Activated CD4-positive, alpha-beta T cell treated with anti-CD3 and anti-CD28 coated beads, Interleukin-2, amount 50 U/mL, for 16 hours (primary cell): ENCODE data around the gene PCBP3.
"Not testable (repeated sequence)": the region's sequence is repeated elsewhere in the genome, so short reads cannot be mapped to it uniquely, and the experiment has no call there.

Experiments
- DNase-seq: peaks from one replicate; pipeline ENCODE4 v3.0.0-alpha.2; 2020

The PCBP3 gene

GRCh38 chr21:45698493-45699184 lies 55.1 kb downstream of the PCBP3 start:
- DNase-seq: peak; percentile 7

- peak; percentile 6 for DNase-seq
Observed at GRCh38 chr21:45699251-45699942, 55.9 kb downstream of the PCBP3 start.

GRCh38 chr21:45699966-45700365 lies 56.4 kb downstream of the PCBP3 start:
- no peak for DNase-seq

- no peak for DNase-seq
Observed at GRCh38 chr21:45700461-45700860, 56.9 kb downstream of the PCBP3 start.

DNA sequence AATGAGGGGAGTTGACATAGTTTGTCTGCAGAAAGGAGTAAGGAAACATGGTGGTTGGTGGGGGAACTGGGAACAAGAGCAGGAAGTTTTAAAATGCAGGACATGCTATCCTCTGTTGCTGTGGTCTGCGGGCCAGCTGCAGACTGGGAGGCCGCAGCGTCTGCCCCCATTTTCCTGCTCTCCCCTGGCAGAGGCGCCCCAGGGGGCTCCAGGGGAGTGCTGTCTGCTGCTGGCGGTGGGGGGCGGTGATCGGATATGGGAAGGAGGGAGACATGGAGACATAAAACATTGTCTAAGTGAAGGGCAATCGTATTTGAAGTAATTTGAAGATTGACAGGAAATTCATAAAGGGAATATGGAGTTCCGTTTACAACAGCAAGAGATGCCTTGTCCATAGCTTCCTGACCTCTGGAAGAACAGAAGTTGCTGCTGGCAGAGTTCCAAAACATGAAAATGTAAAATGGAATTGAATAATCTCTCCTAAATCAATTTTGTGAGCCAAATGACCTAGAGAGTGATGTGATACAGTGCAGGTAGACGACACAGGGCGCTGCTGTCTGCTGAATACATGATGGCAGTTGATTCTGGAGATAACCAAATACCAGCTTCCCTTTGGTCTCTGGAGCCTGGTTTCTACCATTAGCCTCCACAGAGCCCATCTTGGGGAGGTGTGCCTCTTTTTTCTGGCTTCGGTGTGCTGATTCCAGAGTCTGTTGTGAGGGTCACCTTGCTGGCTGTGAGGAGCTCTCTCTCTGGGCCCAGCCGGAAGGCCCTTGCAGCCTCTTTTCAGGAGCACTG lies 61.0 kb downstream of the PCBP3 start:
- no peak for DNase-seq

DNA sequence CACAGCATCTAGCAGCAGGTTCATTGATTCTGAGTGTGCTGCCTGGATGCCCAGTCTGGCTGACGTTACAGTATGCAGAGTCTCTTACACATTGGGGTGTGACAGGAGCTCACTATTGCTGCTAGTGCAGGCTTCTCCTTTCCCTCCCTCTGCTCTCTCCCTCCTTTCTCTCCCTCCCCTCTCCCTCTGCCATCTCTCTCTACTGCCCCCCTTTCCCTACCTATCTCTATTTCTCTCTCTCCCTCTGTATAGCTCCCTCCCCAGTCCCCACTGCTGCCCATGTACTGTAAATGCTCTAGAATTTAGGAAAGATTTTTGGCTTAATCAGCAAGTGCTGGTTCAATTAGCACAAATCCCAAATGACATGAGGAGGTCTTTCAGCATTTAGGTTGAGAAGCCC lies 62.8 kb downstream of the PCBP3 start:
- no peak for DNase-seq

DNA sequence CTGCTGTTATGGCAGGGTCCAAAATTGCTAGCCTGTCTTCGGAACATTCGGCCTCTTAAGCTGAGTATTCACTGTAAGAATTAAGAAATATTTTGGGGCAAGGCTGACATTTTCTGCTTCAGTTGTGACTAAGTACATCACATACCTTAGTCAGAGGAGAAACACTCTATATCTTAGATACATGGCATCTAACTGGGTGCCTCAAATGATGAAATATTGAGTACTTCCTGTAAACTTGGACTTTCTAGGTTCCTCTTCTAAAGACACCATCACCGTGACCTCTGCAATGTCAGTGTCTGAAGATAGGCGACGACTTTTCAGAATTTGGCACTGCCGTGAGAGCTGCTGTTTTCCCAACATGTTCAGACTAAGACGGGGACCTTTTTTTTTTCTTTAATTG lies 65.6 kb downstream of the PCBP3 start:
- no peak for DNase-seq

DNA sequence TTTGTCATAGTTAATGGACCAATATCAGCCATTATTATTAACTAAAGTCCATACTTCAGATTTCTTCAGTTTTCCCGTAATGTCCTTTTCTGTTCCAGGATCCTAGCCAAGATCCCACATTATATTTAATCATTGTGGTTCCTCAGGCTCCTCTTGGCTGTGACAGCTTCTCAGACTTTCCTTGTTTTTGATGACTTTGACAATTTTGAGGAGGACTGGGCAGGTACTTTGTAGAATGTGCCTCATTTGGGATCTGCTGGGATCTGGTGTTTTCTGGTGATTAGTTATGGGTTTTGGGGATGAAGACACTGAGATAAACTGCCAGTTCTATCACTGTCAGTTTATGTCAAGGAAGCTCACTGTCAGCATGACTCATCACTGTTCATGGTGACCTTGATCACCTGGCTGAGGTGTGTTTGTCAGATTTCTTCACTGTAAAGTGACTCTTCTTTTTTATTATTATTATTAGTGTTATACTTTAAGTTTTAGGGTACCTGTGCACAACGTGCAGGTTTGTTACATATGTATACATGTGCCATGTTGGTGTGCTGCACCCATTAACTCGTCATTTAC lies 66.3 kb downstream of the PCBP3 start:
- no peak for DNase-seq

DNA sequence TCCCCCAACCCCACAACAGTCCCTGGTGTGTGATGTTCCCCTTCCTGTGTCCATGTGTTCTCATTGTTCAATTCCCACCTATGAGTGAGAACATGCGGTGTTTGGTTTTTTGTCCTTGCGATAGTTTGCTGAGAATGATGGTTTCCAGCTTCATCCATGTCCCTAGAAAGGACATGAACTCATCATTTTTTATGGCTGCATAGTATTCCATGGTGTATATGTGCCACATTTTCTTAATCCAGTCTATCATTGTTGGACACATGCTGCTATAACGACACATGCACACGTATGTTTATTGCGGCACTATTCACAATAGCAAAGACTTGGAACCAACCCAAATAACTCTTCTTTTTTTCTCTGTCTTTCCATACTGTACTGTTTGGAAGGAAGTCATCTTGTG lies 66.8 kb downstream of the PCBP3 start:
- DNase-seq: not testable (repeated sequence)

DNA sequence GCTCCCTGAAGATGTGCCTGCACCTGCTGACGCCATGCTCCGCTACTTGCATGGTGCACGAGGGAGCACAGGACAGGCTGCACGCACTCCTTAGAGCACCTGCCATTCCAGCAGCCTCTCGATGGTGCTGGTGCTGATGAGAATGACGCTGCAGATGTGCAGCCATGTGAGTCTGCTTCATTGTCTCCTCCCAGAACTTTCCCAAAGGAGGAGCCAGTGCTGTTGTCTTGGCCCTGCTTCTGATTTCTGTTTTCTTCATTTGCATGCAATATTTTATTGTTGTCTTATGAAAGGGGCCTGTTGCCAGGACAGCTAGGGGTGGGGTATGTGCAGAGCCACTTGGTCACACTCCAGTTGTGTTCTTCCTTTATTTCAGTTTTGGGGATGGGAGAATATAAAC lies 70.1 kb downstream of the PCBP3 start:
- DNase-seq: no peak

DNA sequence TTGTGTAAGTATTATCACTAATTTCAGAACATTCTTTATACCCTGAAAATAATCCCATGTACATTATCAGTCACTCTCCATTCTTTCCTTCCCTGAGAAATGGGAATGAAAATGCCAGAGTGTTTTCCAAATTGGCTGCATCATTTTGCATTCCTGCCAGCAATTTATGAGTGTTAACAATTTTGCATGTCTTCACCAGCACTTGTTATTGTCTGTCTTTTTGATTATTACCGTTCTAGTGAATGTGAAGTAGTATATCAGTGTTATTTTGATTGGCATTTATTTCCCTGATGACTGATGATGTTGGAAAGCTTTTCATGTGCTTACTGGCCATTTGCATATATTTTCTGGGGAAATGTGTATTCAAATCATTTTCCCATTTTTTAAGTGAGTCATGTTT lies 71.9 kb downstream of the PCBP3 start:
- no peak for DNase-seq

DNA sequence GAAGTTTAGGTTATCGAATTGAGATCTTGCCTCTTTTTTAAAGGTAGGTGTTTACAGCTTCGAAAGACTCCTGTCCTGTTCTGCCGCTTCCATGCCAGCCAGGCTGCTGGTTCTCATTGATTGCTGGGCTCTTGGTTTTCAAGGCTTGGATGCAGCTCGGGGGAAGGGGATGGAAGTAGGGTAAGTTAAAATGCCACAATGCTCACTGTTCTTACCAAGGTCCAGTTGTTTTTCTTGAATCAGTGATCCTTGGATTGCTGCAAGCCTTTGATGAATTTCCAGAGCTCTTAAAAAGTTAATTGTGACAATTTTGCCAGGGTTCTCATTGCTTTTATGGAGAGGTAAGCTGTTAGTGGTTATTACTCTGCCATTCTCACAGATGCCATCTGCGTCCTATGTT lies 74.9 kb downstream of the PCBP3 start:
- no peak for DNase-seq

- no peak for DNase-seq
Observed at GRCh38 chr21:45719177-45719802, 75.8 kb downstream of the PCBP3 start.

DNA sequence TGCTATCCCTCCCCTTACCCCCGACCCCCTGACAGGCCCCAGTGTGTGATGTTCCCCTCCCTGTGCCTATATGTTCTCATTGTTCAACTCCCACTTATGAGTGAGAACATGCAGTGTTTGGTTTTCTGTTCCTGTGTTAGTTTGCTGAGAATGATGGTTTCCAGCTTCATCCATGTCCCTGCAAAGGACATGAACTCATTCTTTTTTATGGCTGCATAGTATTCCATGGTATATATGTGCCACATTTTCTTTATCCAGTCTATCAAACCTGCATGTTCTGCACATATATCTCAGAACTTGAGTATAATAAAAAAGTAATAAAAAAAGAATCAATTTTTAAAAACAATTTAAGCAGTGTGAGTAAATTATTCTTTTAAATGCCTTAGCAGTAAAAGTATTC lies 76.7 kb downstream of the PCBP3 start:
- not testable (repeated sequence) for DNase-seq

- no peak for DNase-seq
Observed at GRCh38 chr21:45721671-45722070, 78.1 kb downstream of the PCBP3 start.

DNA sequence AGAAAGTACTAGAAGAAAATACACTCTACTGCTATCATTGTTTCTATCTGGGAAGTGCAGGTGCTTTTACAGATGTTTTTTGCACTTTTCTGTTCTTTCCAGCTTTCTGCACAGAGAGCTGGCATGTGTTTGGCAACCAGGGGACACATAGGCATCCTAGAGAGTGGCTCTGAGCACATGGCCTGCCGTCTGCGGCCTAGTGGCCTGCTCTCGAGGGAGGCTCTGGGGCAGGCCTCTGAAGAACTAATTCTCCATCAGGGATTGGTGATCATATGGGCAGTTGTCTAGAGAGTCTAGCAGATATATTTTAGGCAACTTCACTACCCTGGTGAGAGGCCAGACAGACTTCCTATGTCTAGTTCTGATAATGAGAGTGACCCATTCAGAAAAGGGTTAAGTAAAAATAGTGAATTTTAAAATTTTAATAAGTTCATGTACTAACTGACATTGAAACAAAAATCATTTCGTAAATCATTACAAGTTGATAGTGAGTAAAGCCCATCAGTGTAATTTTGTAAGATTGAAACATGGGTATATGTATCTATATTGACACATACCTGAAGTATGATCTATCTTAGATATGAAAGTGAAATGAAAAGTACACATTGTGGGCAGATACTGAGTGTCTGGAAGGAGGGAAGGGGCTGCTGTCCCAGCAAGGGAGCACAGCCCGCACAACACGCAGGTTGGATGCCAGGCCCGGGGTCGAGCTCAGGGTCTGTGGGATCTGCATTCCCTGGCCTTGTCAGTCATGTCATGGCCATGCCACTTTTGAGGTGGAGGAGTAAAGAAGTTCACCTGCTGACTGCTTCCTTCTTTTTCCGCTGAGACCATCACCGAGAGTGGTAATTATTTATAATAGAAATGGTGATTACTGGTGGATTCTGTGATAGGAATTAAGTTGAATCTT lies 79.8 kb downstream of the PCBP3 start:
- no peak for DNase-seq

- DNase-seq: no peak
Observed at GRCh38 chr21:45724345-45724961, 80.9 kb downstream of the PCBP3 start.

DNA sequence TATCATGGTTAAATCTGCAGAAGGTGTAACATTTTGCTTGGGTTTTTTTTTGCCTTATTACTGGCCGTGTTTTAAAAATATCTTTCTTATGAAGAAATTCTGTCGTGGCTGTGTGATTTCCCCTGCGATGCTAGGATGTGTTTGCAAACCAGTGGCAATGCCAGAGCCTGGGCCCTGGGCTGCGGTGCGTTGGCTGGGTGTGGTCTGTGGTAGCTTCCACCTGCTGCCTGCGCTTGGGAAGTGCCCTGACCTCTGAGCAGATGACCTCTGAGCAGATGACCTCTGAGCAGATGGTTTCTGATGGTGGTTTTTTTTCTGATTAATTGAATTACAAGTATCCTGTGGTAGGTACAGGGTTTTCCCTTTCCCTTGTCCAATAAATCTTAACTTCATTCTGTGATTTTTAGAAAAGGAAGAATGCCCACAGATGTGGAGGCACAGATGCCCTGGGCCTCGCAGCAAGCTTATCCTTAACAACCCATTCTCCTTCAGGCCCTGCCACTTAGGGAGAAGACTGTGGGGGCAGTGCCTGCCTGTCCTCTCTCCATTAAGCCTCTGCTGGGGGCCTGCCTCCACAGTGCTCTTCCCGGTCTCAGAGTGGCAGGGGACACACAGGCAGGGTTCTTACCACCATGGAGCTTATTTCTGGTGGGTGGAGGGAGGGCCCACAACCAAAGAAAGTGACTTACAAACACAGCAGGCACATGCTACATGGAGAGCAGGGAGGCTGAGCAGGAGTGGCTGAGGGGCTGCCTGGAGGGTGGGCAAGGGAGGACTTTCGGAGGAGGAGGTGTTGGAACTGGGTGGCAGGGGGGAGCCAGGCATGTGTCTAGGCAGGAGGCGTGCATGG lies 81.7 kb downstream of the PCBP3 start:
- DNase-seq: no peak

DNA sequence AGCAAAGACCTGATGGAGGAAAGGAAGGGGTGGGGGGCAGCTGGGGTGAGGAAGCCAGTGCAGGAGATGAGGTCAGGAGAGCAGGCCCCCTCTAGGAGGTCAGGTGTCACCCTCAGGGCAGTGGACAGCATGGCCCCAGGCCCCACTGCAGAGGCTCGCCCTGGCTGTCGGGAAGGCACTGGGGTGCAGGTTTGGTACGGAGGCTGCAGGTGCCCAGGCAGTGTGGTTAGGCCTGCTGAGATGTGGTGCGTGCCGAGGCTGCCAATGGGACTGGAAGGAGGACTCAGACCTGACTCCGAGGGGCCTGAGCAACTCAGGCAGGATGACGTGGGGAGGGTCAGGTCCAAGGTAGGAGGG lies 82.3 kb downstream of the PCBP3 start:
- DNase-seq: no peak

- no peak for DNase-seq
Observed at GRCh38 chr21:45726438-45726837, 82.9 kb downstream of the PCBP3 start.

- no peak for DNase-seq
Observed at GRCh38 chr21:45727390-45727789, 83.9 kb downstream of the PCBP3 start.
